A549 (cell line): ENCODE measurements around the gene UBE2O. TPM values are rescaled to one million over a fixed set of nuclear protein-coding genes. Genes with fewer than 3 reads are reported as not detected.

Source experiments
- ATAC-seq, 2 experiments: fragments of 200-7000 bp in 1 of 2; fragments of >200 bp in 1 of 2; cut with Nextera tagmentation in 1 of 2; cut with Tn5 transposase in 1 of 2; 3 replicates each; pipeline versions ENCODE4 v1.8.0 to v1.9.1; 2018 to 2020; ENCODE audit warnings: mild to moderate bottlenecking in 1 of 2, moderate library complexity in 1 of 2
- CTCF ChIA-PET: fragments of 300-600 bp; sonication (Branson Sonifier 250); formaldehyde crosslinking; extraction: SDS; loops from one replicate; lab custom pipeline; 2021; ENCODE audit warnings: antibody characterized with exemption, inconsistent platforms; lab: Yijun Ruan, JAX
- POLR2A ChIA-PET: fragments of 350-600 bp; formaldehyde crosslinking; extraction: SDS; loops from one replicate; lab custom pipeline; 2021; ENCODE audit warnings: antibody characterized with exemption, inconsistent platforms; lab: Yijun Ruan, JAX
- DNase-seq, 2 experiments: peaks; one replicate each; pipeline versions ENCODE4 v3.0.0 to v3.0.0-alpha.2; 2011 to 2016; ENCODE audit warnings: low read depth in 1 of 2, low spot score in 1 of 2
- FAIRE-seq: peaks from 2 replicates; lab custom pipeline; 2011; peaks lifted over from hg19 to GRCh38; lab: Jason Lieb, UNC
- H3K27ac ChIP-seq, 2 experiments: fragments of >200 bp; sonication (Bioruptor Twin); formaldehyde crosslinking; 3 replicates each; pipeline ENCODE4 v1.5.1; 2016 to 2017
- H3K4me1 ChIP-seq: fragments of >200 bp; sonication (Bioruptor Twin); formaldehyde crosslinking; 3 replicates; pipeline ENCODE4 v1.6.1; 2016
- H3K4me2 ChIP-seq: fragments of >200 bp; sonication (Bioruptor Twin); formaldehyde crosslinking; 3 replicates; pipeline ENCODE4 v1.6.1; 2016
- H3K4me3 ChIP-seq: fragments of >200 bp; sonication (Bioruptor Twin); formaldehyde crosslinking; 3 replicates; pipeline ENCODE4 v1.5.1; 2016
- H3K9me3 ChIP-seq: fragments of >200 bp; sonication (Bioruptor Twin); formaldehyde crosslinking; 3 replicates; pipeline ENCODE4 v1.6.1; 2016
- CEBPB ChIP-seq, 2 experiments: fragments of >200 bp in 1 of 2; sonication (Bioruptor Twin) in 1 of 2; formaldehyde crosslinking in 1 of 2; IDR thresholded peaks; 2 replicates each; pipeline ENCODE4 v1.6.1; 2012 to 2016
- EHF ChIP-seq: fragments of 250-450 bp; sonication (Bioruptor Pico); IDR thresholded peaks from 2 replicates; pipeline ENCODE4 v1.5.0; 2020; ENCODE audit warnings: mild to moderate bottlenecking
- FOSB ChIP-seq: fragments of 250-450 bp; sonication (Bioruptor Pico); IDR thresholded peaks from 2 replicates; pipeline ENCODE4 v1.5.0; 2020; ENCODE audit warnings: mild to moderate bottlenecking, moderate library complexity
- GATA3 ChIP-seq: IDR thresholded peaks from 2 replicates; pipeline ENCODE4 v1.6.1; 2012; ENCODE audit warnings: borderline replicate concordance
- HES2 ChIP-seq: fragments of >200 bp; sonication (Bioruptor Twin); formaldehyde crosslinking; IDR thresholded peaks from 2 replicates; pipeline ENCODE4 v1.6.1; 2016
- JUN ChIP-seq, 2 experiments: fragments of >200 bp; sonication (Bioruptor Twin); formaldehyde crosslinking; IDR thresholded peaks; 2 replicates in 1 of 2; 3 replicates in 1 of 2; pipeline ENCODE4 v1.6.1; 2016 to 2017
- JUNB ChIP-seq: fragments of >200 bp; sonication (Bioruptor Twin); formaldehyde crosslinking; IDR thresholded peaks from 2 replicates; pipeline ENCODE4 v1.6.1; 2016
- KDM1A ChIP-seq: fragments of 200-600 bp; sonication (generic); IDR thresholded peaks from 2 replicates; pipeline ENCODE4 v1.6.1; 2016; ENCODE audit warnings: low read depth, mild to moderate bottlenecking
- MAFK ChIP-seq: fragments of 450-650 bp; IDR thresholded peaks from 2 replicates; pipeline ENCODE4 v1.6.1; 2014; ENCODE audit not compliant: partially characterized antibody
- NPAS2 ChIP-seq: fragments of 250-450 bp; sonication (Bioruptor Pico); IDR thresholded peaks from 2 replicates; pipeline ENCODE4 v1.8.0; 2022; ENCODE audit warnings: mild to moderate bottlenecking, moderate library complexity, borderline replicate concordance
- NR3C1 ChIP-seq: fragments of >200 bp; sonication (Bioruptor Twin); formaldehyde crosslinking; IDR thresholded peaks from 3 replicates; pipeline ENCODE4 v1.6.1; 2017
- PHF8 ChIP-seq: fragments of 200-600 bp; sonication (generic); IDR thresholded peaks from 2 replicates; pipeline ENCODE4 v1.6.1; 2016; ENCODE audit warnings: low read depth, mild to moderate bottlenecking, antibody characterized with exemption, moderate library complexity, borderline replicate concordance
- RAD21 ChIP-seq, 2 experiments: fragments of >200 bp in 1 of 2; sonication (Bioruptor Twin) in 1 of 2; formaldehyde crosslinking in 1 of 2; IDR thresholded peaks in 1 of 2; conservative IDR thresholded peaks in 1 of 2; 2 replicates in 1 of 2; 3 replicates in 1 of 2; pipeline ENCODE4 v1.6.1; 2012 to 2018; ENCODE audit warnings: inconsistent platforms in 1 of 2
- RARB ChIP-seq: fragments of 250-450 bp; sonication (Bioruptor Pico); IDR thresholded peaks from 2 replicates; pipeline ENCODE4 v1.8.0; 2021; ENCODE audit warnings: mild to moderate bottlenecking, moderate library complexity
- RCOR1 ChIP-seq: fragments of 150-350 bp; IDR thresholded peaks from 2 replicates; pipeline ENCODE4 v1.6.1; 2014; ENCODE audit warnings: antibody characterized with exemption, low read length, low read depth
- RFX5 ChIP-seq: fragments of 450-650 bp; IDR thresholded peaks from 2 replicates; pipeline ENCODE4 v1.7.1; 2014; ENCODE audit warnings: antibody characterized with exemption, mild to moderate bottlenecking, moderate library complexity
- RNF2 ChIP-seq: fragments of 200-600 bp; sonication (generic); IDR thresholded peaks from 2 replicates; pipeline ENCODE4 v1.6.1; 2016; ENCODE audit warnings: low read depth, mild to moderate bottlenecking, antibody characterized with exemption, moderate library complexity, borderline replicate concordance
- ZFP36 ChIP-seq: fragments of 450-650 bp; IDR thresholded peaks from 2 replicates; pipeline ENCODE4 v1.6.1; 2014; ENCODE audit warnings: borderline replicate concordance; ENCODE audit not compliant: partially characterized antibody
- WGBS: methylation state at CpG from one replicate; pipeline ENCODE4 v1.1.6; 2017; ENCODE audit errors: missing lambda C conversion rate; 5-methylcytosine and 5-hydroxymethylcytosine counted together
- polyA plus RNA-seq, 4 experiments: library from polyadenylated mRNA; depleted of rRNA in 3 of 4; stranded (reverse); fragments of >200 nt; fragmentation: RNase III in 1 of 4; extraction: RNeasy Plus Mini Kit Qiagen cat#74134 plus additional on column Dnase treatment in 1 of 4; gene quantifications; 2 replicates in 3 of 4; 3 replicates in 1 of 4; pipeline ENCODE4 v1.2.3, GENCODE V29; 2011 to 2017
- TF ChIP-seq, protein P1 (sequence below): fragments of 200-600 bp; sonication (generic); IDR thresholded peaks from 2 replicates; pipeline ENCODE4 v1.6.1; 2016; ENCODE audit warnings: antibody characterized with exemption, mild to moderate bottlenecking, moderate library complexity

UBE2O gene
- polyA plus RNA-seq, 2 of the 4 experiments (the other 2 are of a cell fraction): 22.0 to 25.7 TPM

DNA sequence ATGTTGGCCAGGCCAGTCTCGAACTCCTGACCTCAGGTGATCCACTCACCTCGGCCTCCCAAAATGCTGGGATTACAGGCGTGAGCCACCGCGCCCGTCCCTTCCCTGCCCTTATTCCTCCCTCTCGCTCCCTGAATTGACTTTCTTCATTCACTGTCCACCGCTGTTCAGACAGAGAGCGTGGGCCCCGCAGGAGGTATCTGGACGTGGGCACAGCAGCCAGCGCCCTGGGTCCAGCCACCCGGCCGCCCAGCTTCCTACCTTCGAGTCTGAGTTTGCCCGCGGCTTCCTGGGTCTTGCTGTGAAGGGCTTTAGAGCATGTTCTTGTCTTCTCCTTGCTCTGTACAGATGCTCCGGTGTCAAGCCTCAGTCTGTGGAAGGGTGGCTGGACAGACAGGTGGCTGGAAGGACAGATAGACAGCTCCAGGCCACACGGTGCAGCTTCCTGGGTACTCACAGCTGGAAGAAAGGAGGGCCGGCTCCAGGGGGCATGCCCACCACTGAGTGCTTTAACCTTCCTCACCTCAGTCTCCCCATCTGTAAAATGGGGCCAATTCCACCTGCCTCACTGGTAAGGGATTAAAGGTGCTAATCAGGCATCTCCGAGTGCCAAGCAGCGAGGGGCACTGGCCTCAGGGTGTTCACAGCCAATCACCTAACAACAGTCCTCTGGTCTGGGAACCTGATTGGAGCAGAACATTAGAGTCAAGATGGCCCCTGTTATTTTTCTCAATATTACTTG is 34.7 kb upstream of the UBE2O start:
- no peak for TF ChIP-seq ZFP36
- TF ChIP-seq EHF (CRISPR knock-in tag): no peak
- no peak for TF ChIP-seq FOSB (CRISPR knock-in tag)
- no peak for TF ChIP-seq GATA3
- TF ChIP-seq NR3C1: no peak
- no peak for TF ChIP-seq JUN (IDR thresholded peaks at IDR 0.05)
- peak; percentile 65; the same call in 1 of the 2 replicates for TF ChIP-seq KDM1A
- no peak for TF ChIP-seq PHF8
- TF ChIP-seq, protein P1, sequence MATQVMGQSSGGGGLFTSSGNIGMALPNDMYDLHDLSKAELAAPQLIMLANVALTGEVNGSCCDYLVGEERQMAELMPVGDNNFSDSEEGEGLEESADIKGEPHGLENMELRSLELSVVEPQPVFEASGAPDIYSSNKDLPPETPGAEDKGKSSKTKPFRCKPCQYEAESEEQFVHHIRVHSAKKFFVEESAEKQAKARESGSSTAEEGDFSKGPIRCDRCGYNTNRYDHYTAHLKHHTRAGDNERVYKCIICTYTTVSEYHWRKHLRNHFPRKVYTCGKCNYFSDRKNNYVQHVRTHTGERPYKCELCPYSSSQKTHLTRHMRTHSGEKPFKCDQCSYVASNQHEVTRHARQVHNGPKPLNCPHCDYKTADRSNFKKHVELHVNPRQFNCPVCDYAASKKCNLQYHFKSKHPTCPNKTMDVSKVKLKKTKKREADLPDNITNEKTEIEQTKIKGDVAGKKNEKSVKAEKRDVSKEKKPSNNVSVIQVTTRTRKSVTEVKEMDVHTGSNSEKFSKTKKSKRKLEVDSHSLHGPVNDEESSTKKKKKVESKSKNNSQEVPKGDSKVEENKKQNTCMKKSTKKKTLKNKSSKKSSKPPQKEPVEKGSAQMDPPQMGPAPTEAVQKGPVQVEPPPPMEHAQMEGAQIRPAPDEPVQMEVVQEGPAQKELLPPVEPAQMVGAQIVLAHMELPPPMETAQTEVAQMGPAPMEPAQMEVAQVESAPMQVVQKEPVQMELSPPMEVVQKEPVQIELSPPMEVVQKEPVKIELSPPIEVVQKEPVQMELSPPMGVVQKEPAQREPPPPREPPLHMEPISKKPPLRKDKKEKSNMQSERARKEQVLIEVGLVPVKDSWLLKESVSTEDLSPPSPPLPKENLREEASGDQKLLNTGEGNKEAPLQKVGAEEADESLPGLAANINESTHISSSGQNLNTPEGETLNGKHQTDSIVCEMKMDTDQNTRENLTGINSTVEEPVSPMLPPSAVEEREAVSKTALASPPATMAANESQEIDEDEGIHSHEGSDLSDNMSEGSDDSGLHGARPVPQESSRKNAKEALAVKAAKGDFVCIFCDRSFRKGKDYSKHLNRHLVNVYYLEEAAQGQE: no peak
- POLR2A ChIA-PET: interaction anchor here (1.9 kb wide), 1 partner anchor 11 kb away, joined by 6 read pairs; no protein-coding TSS in a partner anchor
- peaks cover 41% of the 10 kb centered on the region for H3K4me1 ChIP-seq
- DNase-seq: no peak
- WGBS: 94% methylated on average over 22 of the region's 22 CpGs
- CTCF ChIA-PET: interaction anchor here (0.8 to 64.5 kb wide), 8 partner anchors 10 to 136 kb away, joined by 3 to 1994 read pairs (median 4); partner anchors contain the start of genes AANAT and UBE2O
- H3K27ac ChIP-seq: no peak overlapping the region
- no peak for ATAC-seq
- no peak overlapping the region for H3K4me3 ChIP-seq
- no peak overlapping the region for H3K4me2 ChIP-seq
- FAIRE-seq: no peak
- no peaks in the 10 kb centered on the region for H3K9me3 ChIP-seq

DNA sequence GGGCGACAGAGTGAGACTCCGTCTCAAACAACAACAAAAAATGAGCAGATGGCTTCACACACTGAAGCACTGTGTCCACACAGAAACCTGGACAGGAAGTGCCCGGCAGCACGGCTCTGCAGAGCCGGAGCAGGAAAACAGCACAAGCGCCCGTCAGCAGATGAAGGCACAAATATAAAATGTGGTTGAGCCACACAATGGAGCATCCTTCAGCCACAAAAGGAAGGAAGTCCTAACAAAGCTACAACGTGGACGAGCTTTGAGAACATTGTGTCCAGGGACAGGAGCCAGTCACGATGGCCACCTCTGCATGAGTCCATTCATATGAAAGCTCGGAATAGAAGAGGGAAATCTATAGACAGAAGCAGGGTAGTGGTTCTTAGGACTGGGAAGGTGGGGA is 32.6 kb upstream of the UBE2O start:
- Histone ChIP-seq H3K4me1 (peaks cover 27% of the 10 kb centered on the region), H3K4me2 (no peak overlapping the region; the same call in 2 of the 3 replicates), H3K27ac (peak overlapping the region in 1 of 2 experiments; percentile 74; a peak in 4 of 6 replicates), H3K4me3 (no peak overlapping the region), H3K9me3 (no peaks in the 10 kb centered on the region)
- ATAC-seq (peak; percentile 8 to 20; a peak in 2 of 6 replicates), FAIRE-seq (no peak), DNase-seq (no peak)
- CTCF ChIA-PET: interaction anchor here (0.6 to 64.5 kb wide), 8 partner anchors 8 to 98 kb away, joined by 3 to 1994 read pairs (median 4); partner anchors contain the start of genes AANAT and UBE2O
- 76% methylated on average over 11 of the region's 11 CpGs for WGBS
- POLR2A ChIA-PET: interaction anchor here (0.6 kb wide), 1 partner anchor 252 kb away, joined by 4 read pairs; the partner anchor contains the start of gene MFSD11
- TF ChIP-seq RNF2 (no peak), CEBPB (IDR thresholded peaks at IDR 0.05) (no peak), RARB (CRISPR knock-in tag) (no peak), JUNB (no peak)

- WGBS: 86% methylated on average over 11 of the region's 11 CpGs
- POLR2A ChIA-PET: interaction anchor here (1.9 kb wide), 1 partner anchor 14 kb away, joined by 5 read pairs; no protein-coding TSS in a partner anchor
Measured at GRCh38 chr17:76484228-76484725, 31.3 kb upstream of the UBE2O start.

More at GRCh38 chr17:76484228-76484725, 31.3 kb upstream of the UBE2O start:
- no peak overlapping the region for H3K4me3 ChIP-seq
- H3K27ac ChIP-seq: peak overlapping the region; percentile 59 to 74
- peaks cover 22% of the 10 kb centered on the region for H3K4me1 ChIP-seq
- TF ChIP-seq RAD21 (conservative IDR thresholded peaks at IDR 0.05 in 1 of 2, IDR thresholded peaks at IDR 0.05 in 1 of 2) (no peak), NPAS2 (CRISPR knock-in tag) (no peak), MAFK (no peak), PHF8 (no peak), RCOR1 (no peak), RFX5 (no peak), HES2 (no peak)
- peak; percentile 12 to 30; a peak in 5 of 6 replicates for ATAC-seq
- DNase-seq: no peak
- no peak for FAIRE-seq
- H3K4me2 ChIP-seq: peak overlapping the region; percentile 20; the same call in 2 of the 3 replicates
- CTCF ChIA-PET: interaction anchor here (0.6 to 64.5 kb wide), 5 partner anchors 14 to 636 kb away, joined by 3 to 1994 read pairs (median 26); partner anchors contain the start of genes AANAT and UBE2O
- H3K9me3 ChIP-seq: no peaks in the 10 kb centered on the region
